SW480 (cell line): ENCODE measurements around the gene VPS37B.
A peak's percentile ranks its signal among the peaks of the same experiment; 100 is the strongest.

Source experiments
- DNase-seq: peaks from one replicate; pipeline ENCODE4 v3.0.0-alpha.2; 2016; ENCODE audit warnings: low spot score

The VPS37B gene

GRCh38 chr12:122866379-122866778 lies 29.5 kb downstream of the VPS37B start:
- DNase-seq = no peak

- no peak for DNase-seq
Observed at GRCh38 chr12:122865268-122866231, 30.4 kb downstream of the VPS37B start.

DNA sequence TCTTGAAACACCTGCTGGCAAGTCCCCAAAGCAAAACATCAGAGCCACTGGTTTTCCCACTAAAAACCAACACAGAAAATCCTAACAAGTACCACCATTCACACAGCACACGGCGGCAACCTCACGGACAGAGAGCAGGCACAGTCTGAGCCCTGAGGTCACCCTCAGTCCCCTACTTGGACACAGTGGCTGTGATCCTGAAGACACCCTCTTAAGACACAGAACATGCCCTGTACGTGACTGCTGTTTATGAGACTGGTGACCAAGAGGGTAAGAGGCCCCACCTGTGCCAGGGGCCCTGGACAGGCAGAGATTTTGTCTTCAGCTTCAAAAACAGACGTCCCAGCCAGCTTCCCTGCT lies 31.1 kb downstream of the VPS37B start:
- DNase-seq = no peak

DNA sequence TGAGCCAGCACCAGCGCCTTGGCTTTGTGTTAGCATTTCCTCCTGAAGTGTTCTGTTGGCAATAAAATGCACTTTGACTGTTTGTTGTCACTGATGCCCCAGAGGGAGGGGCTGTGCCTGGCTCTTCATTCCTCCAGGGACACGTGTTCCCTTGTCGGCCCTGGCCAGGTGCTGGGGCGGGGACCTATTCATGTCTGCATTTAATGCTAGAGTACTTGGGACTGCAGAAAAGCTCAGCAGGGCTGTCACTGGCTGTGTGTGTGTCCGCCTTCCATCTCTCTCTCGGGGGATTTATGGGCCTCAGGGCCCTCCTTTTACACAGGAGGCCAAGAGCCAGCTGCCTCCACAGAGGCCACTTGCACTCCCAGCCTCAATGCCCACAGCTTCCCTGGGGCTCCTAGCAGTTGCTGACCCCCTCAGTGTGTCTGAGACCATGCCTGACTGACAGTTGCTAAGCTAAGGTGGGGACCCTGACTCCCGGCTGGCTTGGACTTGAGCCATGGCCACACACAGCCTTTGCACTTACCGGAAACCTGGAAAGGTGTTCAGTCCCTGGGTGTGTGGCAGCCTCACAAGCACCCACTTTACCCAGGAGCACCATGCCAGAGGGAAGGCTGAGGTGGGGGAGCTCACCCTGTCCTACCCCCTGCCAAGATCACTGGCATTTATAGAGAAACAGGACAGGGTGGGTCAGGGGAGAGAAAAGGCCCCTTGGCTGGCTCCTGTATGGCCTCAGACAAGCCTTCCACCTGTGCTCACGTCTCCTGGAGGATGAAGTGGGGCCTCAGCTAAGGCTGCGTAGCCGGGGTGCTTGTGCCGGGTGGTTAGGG lies 32.8 kb downstream of the VPS37B start:
- peak; percentile 66 for DNase-seq

GRCh38 chr12:122862110-122862634 lies 33.8 kb downstream of the VPS37B start:
- DNase-seq = no peak

GRCh38 chr12:122861587-122861970 lies 34.3 kb downstream of the VPS37B start:
- DNase-seq = no peak

DNA sequence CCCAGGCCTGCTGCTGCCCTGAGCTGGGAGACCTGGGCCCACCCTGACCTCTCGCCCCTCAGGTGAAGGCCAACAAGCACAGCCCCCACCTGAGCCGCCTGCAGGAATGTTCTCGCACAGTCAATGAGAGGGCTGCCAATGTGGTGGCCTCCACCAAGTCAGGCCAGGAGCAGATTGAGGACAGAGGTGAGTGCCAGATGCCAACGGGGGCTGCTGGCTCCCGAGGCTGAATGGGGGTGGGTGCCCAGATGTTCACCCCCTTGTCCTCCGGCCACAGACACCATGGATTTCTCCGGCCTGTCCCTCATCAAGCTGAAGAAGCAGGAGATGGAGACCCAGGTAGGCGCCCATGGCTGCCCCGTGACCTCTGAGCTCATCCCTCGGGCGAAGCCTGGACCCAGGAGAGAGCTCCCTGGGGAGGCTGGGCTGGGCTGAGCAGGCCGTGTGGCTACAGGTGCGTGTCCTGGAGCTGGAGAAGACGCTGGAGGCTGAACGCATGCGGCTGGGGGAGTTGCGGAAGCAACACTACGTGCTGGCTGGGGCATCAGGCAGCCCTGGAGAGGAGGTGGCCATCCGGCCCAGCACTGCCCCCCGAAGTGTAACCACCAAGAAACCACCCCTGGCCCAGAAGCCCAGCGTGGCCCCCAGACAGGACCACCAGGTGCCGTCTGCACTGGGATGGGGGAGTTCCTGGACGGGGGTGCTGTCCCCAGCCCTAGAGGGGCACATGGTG lies 34.9 kb downstream of the VPS37B start:
- DNase-seq = no peak

DNA sequence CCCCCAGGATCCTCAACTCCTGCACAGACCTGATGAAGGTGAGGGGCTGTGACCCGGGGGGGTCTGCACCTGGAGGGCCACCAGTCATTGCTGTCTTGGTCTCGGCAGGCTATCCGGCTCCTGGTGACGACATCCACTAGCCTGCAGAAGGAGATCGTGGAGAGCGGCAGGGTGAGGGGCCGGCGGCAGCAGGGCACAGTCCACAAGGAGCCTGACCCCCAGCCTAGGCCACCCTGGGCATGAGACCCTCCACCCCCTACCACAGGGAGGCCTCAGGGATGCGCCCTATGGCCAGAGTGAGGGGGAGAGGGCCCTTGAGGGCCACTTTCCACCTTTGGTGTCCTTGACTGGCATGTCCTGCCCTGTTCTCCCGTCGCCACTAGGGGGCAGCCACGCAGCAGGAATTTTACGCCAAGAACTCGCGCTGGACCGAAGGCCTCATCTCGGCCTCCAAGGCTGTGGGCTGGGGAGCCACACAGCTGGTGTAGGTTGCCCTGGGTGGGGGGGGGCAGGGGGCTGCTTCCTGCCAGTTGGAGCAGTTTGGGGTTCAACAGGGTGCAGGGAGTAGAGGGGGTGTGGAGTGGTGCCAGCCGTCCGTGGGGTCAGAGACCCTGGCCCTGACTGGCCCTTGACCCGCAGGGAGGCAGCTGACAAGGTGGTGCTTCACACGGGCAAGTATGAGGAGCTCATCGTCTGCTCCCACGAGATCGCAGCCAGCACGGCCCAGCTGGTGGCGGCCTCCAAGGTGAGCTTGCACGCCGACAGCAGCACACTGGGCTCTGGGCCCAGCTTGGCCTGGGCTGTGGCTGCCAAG lies 35.7 kb downstream of the VPS37B start:
- DNase-seq = peak; percentile 58

DNA sequence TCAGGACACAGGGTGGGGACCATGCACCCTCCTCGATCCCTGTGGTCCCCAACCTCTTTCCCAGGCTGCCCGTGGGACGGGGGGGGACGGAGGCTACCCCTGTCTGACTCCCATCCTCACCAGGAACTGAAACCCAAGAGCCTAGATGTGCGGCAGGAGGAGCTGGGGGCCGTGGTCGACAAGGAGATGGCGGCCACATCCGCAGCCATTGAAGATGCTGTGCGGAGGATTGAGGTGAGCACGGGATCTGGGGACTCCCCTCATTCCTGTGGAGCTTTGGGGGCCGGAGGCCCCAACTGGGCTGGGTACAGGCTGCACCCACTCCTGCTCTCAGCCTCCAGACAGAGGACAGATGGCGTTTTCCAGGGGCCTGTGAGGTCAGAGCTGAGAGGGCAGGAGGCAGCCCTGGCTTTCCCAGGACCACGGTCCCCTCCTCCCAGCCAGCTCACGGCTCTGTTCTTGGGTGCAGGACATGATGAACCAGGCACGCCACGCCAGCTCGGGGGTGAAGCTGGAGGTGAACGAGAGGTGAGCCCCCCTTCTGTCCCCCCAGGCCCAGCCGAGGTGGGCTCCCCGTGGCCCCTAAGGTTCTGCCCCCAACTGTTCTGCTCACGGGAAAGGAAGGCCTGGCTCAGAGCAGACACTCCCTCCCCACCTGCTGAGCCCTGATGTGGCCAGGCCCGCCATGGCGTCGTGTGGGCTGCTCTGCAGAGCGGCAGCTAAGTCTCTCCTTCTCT lies 36.5 kb downstream of the VPS37B start:
- DNase-seq = no peak

GRCh38 chr12:122858591-122859302 lies 37.2 kb downstream of the VPS37B start:
- DNase-seq = no peak

GRCh38 chr12:122858171-122858570 lies 37.8 kb downstream of the VPS37B start:
- DNase-seq = no peak

GRCh38 chr12:122856999-122857671 lies 38.8 kb downstream of the VPS37B start:
- no peak for DNase-seq

DNA sequence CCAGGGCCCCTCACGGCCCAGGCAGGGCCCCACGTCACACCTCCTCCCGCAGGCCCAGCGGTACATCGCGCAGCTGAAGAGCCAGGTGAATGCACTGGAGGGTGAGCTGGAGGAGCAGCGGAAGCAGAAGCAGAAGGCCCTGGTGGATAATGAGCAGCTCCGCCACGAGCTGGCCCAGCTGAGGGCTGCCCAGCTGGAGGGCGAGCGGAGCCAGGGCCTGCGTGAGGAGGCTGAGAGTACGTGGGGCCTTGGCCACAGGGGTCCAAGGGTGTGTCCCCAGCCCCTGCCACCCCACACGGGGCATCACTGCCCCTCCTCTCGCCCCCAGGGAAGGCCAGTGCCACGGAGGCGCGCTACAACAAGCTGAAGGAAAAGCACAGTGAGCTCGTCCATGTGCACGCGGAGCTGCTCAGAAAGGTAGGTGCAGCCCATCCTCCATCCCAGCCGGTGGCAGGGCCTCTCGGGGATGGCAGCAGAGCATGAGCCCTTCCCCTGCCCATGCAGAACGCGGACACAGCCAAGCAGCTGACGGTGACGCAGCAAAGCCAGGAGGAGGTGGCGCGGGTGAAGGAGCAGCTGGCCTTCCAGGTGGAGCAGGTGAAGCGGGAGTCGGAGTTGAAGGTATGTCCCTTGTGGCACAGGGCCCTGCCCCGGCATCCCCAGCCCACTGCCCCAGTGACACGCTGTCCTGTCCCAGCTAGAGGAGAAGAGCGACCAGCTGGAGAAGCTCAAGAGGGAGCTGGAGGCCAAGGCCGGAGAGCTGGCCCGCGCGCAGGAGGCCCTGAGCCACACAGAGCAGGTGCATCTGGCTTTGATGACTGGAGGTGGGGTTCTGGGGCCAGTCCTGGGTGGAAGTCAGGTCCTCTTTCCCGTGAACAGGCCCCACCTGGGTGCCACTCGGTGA lies 39.7 kb downstream of the VPS37B start:
- DNase-seq = no peak

DNA sequence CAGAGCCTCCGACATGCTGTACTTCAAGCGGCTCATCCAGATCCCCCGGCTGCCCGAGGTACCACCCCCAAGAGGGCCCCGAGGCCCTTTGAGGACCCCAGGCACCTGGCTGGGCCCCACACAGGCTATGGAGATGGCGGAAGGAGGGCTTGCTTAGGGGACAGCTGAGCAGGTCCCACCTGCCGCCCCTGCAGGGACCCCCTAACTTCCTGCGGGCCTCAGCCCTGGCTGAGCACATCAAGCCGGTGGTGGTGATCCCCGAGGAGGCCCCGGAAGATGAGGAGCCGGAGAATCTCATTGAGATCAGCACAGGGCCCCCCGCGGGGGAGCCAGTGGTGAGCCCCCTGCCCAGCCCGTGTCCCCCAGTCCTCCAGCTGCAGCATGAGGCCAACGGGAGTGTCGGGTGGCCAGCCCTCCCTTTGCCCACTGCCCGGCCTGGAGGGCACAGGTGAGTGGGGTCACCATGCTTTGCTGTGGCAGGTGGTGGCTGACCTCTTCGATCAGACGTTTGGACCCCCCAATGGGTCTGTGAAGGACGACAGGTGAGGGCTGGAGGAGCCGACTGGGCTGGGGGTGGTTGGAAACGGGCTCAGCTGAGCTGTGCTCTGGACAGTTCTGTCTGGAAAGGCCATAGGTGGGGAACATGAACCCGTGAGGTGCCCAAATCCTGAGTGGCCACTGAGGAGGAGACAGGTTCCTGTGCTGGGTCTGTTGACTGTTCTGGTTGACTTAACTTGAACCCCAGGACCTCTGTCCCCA lies 40.7 kb downstream of the VPS37B start:
- no peak for DNase-seq

DNA sequence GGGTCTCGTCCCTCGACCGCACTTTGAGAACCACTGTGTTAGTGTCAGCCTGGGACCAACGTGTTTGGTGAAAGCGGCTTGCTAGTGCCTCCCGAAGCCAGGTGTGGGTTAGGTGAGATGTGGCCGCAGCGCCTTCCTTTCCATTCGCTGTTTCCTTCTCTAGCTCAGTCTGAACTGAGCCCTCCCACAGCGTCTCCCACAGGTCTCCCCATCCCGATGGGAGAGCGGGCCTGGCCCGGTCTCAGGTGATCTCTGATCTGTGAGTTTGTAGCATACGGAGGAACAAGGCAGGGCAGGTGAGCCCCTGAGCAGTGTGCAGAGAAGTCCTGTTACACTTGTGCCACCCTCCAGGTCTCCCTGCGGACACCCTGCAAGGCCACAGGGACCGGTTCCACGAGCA lies 41.4 kb downstream of the VPS37B start:
- DNase-seq = no peak

- DNase-seq = no peak
Observed at GRCh38 chr12:122853582-122854245, 42.2 kb downstream of the VPS37B start.
